Measurements from ENCODE around the gene PGC. TPM values are rescaled to one million over a fixed set of nuclear protein-coding genes. Genes with fewer than 3 reads are reported as not detected.
A peak's percentile ranks its signal among the peaks of the same experiment; 100 is the strongest.

PGC gene
- total and polyA plus RNA-seq, 8 donors, result 1.0 to 33.6 (median 3.2) TPM

DNA sequence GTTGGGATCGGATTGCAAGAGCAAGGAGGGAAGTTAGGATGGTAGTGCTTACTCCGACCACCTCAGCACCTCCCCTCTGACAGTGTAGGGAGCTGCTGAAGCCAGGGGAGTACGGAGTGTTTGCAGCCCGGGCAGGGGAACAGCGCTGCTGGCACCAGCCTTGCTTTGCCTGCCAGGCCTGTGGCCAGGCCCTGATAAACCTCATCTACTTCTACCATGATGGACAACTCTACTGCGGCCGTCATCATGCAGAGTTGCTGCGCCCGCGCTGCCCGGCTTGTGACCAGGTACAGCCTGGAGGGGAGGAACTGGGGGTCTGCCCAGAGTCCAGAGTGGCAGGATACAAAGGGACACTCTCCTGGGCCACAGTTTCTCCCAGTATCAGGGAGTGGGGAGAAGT, 38.1 kb upstream of the PGC start:
- FAIRE-seq (no peak), DNase-seq (peak in 1 of 6 donors; percentile 43), ATAC-seq (no peak)
- no peaks in the 10 kb centered on the region for H3K27me3 ChIP-seq
- peaks cover 14 to 20% (median 16%) of the 10 kb centered on the region in 3 donors for H3K4me1 ChIP-seq
- H3K4me3 ChIP-seq, result no peak overlapping the region
- H3K27ac ChIP-seq, result peak overlapping the region in 3 of 4 donors; percentile 8 to 92 (median 19)
- TF ChIP-seq, protein P1, sequence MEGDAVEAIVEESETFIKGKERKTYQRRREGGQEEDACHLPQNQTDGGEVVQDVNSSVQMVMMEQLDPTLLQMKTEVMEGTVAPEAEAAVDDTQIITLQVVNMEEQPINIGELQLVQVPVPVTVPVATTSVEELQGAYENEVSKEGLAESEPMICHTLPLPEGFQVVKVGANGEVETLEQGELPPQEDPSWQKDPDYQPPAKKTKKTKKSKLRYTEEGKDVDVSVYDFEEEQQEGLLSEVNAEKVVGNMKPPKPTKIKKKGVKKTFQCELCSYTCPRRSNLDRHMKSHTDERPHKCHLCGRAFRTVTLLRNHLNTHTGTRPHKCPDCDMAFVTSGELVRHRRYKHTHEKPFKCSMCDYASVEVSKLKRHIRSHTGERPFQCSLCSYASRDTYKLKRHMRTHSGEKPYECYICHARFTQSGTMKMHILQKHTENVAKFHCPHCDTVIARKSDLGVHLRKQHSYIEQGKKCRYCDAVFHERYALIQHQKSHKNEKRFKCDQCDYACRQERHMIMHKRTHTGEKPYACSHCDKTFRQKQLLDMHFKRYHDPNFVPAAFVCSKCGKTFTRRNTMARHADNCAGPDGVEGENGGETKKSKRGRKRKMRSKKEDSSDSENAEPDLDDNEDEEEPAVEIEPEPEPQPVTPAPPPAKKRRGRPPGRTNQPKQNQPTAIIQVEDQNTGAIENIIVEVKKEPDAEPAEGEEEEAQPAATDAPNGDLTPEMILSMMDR (IDR thresholded peaks at IDR 0.05), result no peak
- WGBS, 2 donors, result 56 to 70% methylated on average over 11 of the region's 11 CpGs
- H3K36me3 ChIP-seq, result peaks cover 0 to 6% (median 3%) of the 10 kb centered on the region in 3 donors
- H3K9me3 ChIP-seq, result no peaks in the 10 kb centered on the region
- intact Hi-C loops (cut with DNase I), result loop anchor here in 2 of 3 donors (10.0 kb wide), 2 partner anchors 150 to 260 kb away; no protein-coding TSS in a partner anchor

DNA sequence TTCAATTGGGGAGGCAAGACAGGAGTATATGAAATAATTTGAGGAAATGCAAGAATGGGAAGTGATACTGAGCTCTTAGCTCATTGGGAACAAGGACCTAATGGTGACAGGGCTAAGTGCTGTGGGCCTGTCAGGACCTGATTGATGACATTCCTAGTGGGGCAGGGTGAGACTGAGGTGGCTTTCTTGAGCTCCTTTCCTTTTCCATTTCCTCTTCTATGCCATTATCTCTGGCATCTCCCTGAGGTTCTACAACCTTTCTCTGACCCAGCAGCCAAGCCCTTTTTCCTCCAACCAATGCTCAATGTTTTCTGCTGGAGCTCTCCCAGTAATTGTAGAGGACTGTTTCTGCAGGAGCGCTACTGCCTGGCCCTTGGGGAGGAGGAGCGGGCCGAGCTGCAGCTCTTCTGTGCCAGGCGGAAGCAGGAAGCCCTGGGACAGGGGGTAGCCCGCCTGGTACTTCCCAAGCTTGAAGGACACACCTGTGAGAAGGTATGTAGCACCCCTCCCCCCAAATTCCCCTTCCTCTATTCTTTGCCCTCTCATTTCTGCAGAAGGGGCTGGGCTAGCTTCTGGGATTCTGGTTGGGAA, 37.5 kb upstream of the PGC start:
- TF ChIP-seq, protein P1 (IDR thresholded peaks at IDR 0.05), result no peak
- FAIRE-seq (no peak), DNase-seq (peak in 3 of 6 donors; percentile 25 to 37 (median 29)), ATAC-seq (no peak)
- no peaks in the 10 kb centered on the region for H3K27me3 ChIP-seq
- intact Hi-C loops (cut with DNase I), result loop anchor here in 2 of 3 donors (10.0 kb wide), 2 partner anchors 150 to 260 kb away; no protein-coding TSS in a partner anchor
- H3K9me3 ChIP-seq, result no peaks in the 10 kb centered on the region
- H3K4me1 ChIP-seq, result peaks cover 14 to 20% (median 16%) of the 10 kb centered on the region in 3 donors
- H3K27ac ChIP-seq, result peak overlapping the region in 3 of 4 donors; percentile 8 to 92 (median 19)
- H3K4me3 ChIP-seq, result no peak overlapping the region
- peaks cover 0 to under 1% (median 0%) of the 10 kb centered on the region in 3 donors for H3K36me3 ChIP-seq
- 56 to 60% methylated on average over 5 of the region's 5 CpGs for WGBS, 2 donors

DNA sequence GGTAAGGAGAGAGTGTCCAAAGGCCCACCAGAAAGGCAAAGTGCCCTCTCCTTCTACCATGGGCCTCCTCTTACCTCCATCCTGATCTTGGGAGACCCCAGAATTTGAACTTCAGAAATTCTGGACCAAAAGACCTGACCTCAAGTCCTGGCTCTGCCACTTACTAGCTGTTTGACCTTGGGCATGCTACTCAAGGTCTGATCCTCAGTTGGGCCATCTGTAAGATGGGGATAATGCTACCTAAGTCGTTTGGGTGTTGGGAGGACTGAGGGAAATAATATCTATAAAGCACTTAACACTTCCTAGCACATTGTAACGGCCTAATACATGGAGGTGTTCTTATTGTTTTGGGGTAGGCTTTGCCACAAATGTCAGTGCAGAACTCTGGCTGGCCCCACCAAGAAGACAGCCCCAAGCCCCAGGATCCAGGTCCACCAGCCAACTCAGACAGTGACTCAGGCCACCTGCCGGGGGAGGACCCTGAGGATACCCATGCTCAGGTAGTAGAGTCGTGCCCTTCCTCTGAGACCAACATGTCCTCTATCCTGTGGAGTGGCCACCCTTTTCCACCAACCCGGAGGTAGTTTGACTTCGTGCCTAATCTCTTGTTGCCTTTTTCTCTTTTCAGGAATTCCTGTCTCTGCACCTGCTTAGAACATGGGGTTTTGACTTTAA, 36.0 kb upstream of the PGC start:
- H3K27ac ChIP-seq, result peak overlapping the region in 1 of 4 donors; percentile 8
- ATAC-seq (no peak), FAIRE-seq (no peak), DNase-seq (peak in 1 of 6 donors; percentile 20)
- TF ChIP-seq, protein P1 (IDR thresholded peaks at IDR 0.05), result no peak
- 76 to 83% methylated on average over 6 of the region's 6 CpGs for WGBS, 2 donors
- intact Hi-C loops (cut with DNase I), result loop anchor here in 2 of 3 donors (10.0 kb wide), 2 partner anchors 152 to 262 kb away; no protein-coding TSS in a partner anchor
- H3K27me3 ChIP-seq, result no peaks in the 10 kb centered on the region
- no peaks in the 10 kb centered on the region for H3K9me3 ChIP-seq
- peaks cover 12 to 23% (median 14%) of the 10 kb centered on the region in 3 donors for H3K4me1 ChIP-seq
- H3K36me3 ChIP-seq, result no peaks in the 10 kb centered on the region
- no peak overlapping the region for H3K4me3 ChIP-seq

DNA sequence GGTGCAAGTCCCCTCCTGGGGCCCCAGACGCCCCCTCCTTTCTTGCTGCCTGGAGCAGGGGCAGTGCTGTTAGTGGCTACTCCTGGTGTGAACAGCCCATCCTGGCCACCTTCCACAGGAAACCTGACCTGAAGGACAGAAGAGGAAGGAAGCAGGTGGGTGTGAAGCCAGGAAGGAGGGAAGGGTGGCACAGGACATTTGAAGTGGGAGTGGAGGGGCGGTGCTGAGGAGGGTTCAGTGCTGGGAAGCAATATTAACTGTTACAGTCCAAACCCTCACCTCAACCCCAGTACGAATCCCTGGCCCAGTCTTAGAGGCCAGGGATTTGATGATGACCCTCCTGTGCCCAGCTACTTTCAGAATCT, 34.2 kb upstream of the PGC start:
- WGBS, 2 donors, result 8 to 19% methylated on average over 3 of the region's 3 CpGs
- FAIRE-seq, result no peak
- H3K36me3 ChIP-seq, result no peaks in the 10 kb centered on the region
- no peaks in the 10 kb centered on the region for H3K9me3 ChIP-seq
- H3K27me3 ChIP-seq, result no peaks in the 10 kb centered on the region
- peak; percentile 4 to 16 (median 10) for ATAC-seq
- peak overlapping the region in 2 of 4 donors; percentile 71 to 79 for H3K4me3 ChIP-seq
- H3K27ac ChIP-seq, result peak overlapping the region; percentile 6 to 91 (median 66)
- TF ChIP-seq, protein P1 (IDR thresholded peaks at IDR 0.05), result no peak
- H3K4me1 ChIP-seq, result peaks cover 12 to 23% (median 14%) of the 10 kb centered on the region in 3 donors
- peak in 3 of 6 donors; percentile 58 to 68 (median 65) for DNase-seq
- intact Hi-C loops (cut with DNase I), result loop anchor here in 2 of 3 donors (10.0 kb wide), 2 partner anchors 153 to 263 kb away; no protein-coding TSS in a partner anchor

All from pancreas (tissue), 10 donors.